Keratinocyte (primary cell): ENCODE measurements around the gene MISP.

Experiments
- CTCF ChIP-seq, 3 experiments: IDR thresholded peaks in 1 of 3; conservative IDR thresholded peaks in 1 of 3; optimal IDR thresholded peaks in 1 of 3; 2 replicates in 2 of 3; 3 replicates in 1 of 3; pipeline versions ENCODE3 to v1.5.1; 2011; ENCODE audit warnings: low read length in 3 of 3, mild to moderate bottlenecking in 3 of 3, moderate library complexity in 2 of 3, control low read depth in 1 of 3, inconsistent platforms in 1 of 3; ENCODE audit not compliant: insufficient read depth in 2 of 3; ENCODE audit errors: extremely low read depth in 1 of 3
- EZH2 ChIP-seq: IDR thresholded peaks from one replicate; pipeline ENCODE4 v1.6.1; 2012; ENCODE audit warnings: inconsistent platforms, mild to moderate bottlenecking, low read length, moderate library complexity

GRCh38 chr19:738509-739128 lies 12.3 kb upstream of the MISP start:
- TF ChIP-seq CTCF (optimal IDR thresholded peaks at IDR 0.05 in 1 of 3, IDR thresholded peaks at IDR 0.05 in 1 of 3, conservative IDR thresholded peaks at IDR 0.05 in 1 of 3; ENCODE audit: extremely low read depth in 1 of 3, insufficient read depth in 2 of 3, low read length in 3 of 3) (no peak), EZH2 (no peak)
